Lower lobe of right lung (tissue), 2 donors: ENCODE data around the gene PAIP2. TPM values are rescaled to one million over a fixed set of nuclear protein-coding genes. Genes with fewer than 3 reads are reported as not detected.
"Not testable (repeated sequence)": the region's sequence is repeated elsewhere in the genome, so short reads cannot be mapped to it uniquely, and the experiment has no call there.

ENCODE experiments used
- ATAC-seq, 2 donors: fragments of 200-7000 bp; cut with Tn5 transposase; one replicate each; pipeline ENCODE4 v1.9.1; 2020 to 2022; ENCODE audit warnings: mild to moderate bottlenecking in 2 of 2, moderate library complexity in 2 of 2
- DNase-seq: peaks from one replicate; pipeline ENCODE4 v3.0.0-alpha.2; 2020
- H3K27ac ChIP-seq: fragments of 200-600 bp; one replicate; pipeline ENCODE4 v1.8.0; 2022
- H3K27me3 ChIP-seq: fragments of 200-600 bp; one replicate; pipeline ENCODE4 v1.8.0; 2022; ENCODE audit warnings: low read depth
- H3K36me3 ChIP-seq: fragments of 200-600 bp; one replicate; pipeline ENCODE4 v1.8.0; 2022; ENCODE audit warnings: mild to moderate bottlenecking
- H3K4me1 ChIP-seq: fragments of 200-600 bp; one replicate; pipeline ENCODE4 v1.8.0; 2022
- H3K4me3 ChIP-seq: fragments of 200-600 bp; one replicate; pipeline ENCODE4 v1.8.0; 2022; ENCODE audit warnings: mild to moderate bottlenecking
- H3K9me3 ChIP-seq: fragments of 200-600 bp; one replicate; pipeline ENCODE4 v1.8.0; 2022
- intact Hi-C: fragments of 100-400 bp; cut with DNase I; formaldehyde crosslinking; loops from one replicate; pipeline ENCODE4 v1.11.0; 2022
- total RNA-seq: library from RNA; stranded (reverse); fragmentation: NEBNext Ultra II Directional; extraction: Animal tissue kit (Norgen Biotek cat#: 25700); gene quantifications from one replicate; pipeline ENCODE4 v1.2.1, GENCODE V29; 2021
- TF ChIP-seq, protein P1 (sequence below): fragments of 200-600 bp; IDR thresholded peaks from one replicate; pipeline ENCODE4 v1.8.0; 2022; ENCODE audit warnings: antibody characterized with exemption, mild to moderate bottlenecking
- donor health status: DM: no; HTN: yes; CAD: no; lungs with severe emphysema.

The PAIP2 gene
- total RNA-seq, 1 donor from 2014 or later, result 84.1 TPM

DNA sequence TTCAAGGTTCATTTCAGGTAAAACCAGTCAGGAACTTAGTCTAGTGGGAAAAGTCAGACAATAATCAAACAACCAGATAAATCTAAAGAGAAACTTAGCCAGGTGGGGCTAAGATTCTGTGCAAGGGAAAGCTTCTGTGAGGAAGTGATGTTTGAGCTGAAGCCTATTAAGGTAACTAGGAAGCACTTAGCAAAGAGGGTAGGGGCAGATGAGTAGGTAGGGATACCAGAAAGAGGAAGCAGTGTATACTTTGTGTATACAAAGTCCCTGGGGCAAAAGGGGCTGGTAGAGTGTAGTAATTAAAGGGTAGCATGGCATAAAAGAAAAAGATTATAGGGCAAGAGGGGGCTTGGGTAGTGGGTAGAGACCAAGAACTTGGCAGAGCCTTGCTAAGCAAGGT is 65.9 kb downstream of the PAIP2 start:
- peaks cover 19% of the 10 kb centered on the region for H3K4me1 ChIP-seq
- intact Hi-C loops, result no loop called here

DNA sequence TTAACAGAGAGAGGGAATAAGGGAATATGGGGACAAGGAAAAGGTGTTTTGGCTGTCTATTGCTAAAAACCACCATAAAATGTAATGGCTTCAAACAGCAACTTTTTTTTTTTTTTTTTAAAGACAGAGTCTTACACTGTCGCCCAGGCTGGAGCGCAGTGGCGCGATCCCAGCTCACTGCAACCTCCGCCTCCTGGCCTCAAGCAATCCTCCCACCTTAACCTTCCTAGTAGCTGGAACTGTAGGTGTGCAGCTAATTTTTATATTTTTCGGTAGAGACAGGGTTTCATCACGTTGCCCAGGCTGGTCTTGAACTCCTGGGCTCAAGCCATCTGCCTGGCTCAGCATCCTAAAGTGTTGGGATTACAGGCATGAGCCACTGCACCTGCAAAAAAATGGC is 66.5 kb downstream of the PAIP2 start:
- peaks cover 13% of the 10 kb centered on the region for H3K4me1 ChIP-seq
- H3K9me3 ChIP-seq, result no peaks in the 10 kb centered on the region
- TF ChIP-seq, protein P1, sequence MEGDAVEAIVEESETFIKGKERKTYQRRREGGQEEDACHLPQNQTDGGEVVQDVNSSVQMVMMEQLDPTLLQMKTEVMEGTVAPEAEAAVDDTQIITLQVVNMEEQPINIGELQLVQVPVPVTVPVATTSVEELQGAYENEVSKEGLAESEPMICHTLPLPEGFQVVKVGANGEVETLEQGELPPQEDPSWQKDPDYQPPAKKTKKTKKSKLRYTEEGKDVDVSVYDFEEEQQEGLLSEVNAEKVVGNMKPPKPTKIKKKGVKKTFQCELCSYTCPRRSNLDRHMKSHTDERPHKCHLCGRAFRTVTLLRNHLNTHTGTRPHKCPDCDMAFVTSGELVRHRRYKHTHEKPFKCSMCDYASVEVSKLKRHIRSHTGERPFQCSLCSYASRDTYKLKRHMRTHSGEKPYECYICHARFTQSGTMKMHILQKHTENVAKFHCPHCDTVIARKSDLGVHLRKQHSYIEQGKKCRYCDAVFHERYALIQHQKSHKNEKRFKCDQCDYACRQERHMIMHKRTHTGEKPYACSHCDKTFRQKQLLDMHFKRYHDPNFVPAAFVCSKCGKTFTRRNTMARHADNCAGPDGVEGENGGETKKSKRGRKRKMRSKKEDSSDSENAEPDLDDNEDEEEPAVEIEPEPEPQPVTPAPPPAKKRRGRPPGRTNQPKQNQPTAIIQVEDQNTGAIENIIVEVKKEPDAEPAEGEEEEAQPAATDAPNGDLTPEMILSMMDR, result no peak
- ATAC-seq (no peak), DNase-seq (no peak)
- H3K27me3 ChIP-seq, result no peaks in the 10 kb centered on the region
- H3K36me3 ChIP-seq, result peaks cover 8% of the 10 kb centered on the region
- intact Hi-C loops, result no loop called here
- H3K27ac ChIP-seq, result no peak overlapping the region
- H3K4me3 ChIP-seq, result no peak overlapping the region

More for the DNA sequence above, 65.9 kb downstream of the PAIP2 start:
- DNase-seq (no peak), ATAC-seq (no peak)
- Histone ChIP-seq H3K27me3 (no peaks in the 10 kb centered on the region), H3K36me3 (peaks cover 1% of the 10 kb centered on the region), H3K9me3 (no peaks in the 10 kb centered on the region), H3K27ac (no peak overlapping the region), H3K4me3 (no peak overlapping the region)
- TF ChIP-seq, protein P1, result no peak

DNA sequence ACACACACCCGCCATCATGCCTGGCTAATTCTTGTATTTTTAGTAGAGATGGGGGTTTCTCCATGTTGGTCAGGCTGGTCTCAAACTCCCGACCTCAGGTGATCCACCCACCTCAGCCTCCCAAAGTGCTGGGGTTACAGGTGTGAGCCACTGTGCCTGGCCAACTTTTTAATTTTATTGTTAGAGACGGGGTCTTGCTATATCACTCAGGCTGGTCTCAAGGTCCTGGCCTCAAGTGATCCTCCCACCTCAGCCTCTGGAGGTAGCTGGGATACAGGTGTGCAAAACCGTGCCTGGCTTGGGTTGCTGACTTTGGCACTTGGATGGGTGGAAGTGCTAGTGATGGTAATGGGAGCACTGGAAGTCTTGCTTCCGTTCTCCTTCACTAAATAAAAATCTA is 67.5 kb downstream of the PAIP2 start:
- peaks cover 13% of the 10 kb centered on the region for H3K36me3 ChIP-seq
- H3K9me3 ChIP-seq, H3K27me3 ChIP-seq, H3K27ac ChIP-seq, intact Hi-C loops, DNase-seq, ATAC-seq, H3K4me1 ChIP-seq, H3K4me3 ChIP-seq: not testable (repeated sequence)

DNA sequence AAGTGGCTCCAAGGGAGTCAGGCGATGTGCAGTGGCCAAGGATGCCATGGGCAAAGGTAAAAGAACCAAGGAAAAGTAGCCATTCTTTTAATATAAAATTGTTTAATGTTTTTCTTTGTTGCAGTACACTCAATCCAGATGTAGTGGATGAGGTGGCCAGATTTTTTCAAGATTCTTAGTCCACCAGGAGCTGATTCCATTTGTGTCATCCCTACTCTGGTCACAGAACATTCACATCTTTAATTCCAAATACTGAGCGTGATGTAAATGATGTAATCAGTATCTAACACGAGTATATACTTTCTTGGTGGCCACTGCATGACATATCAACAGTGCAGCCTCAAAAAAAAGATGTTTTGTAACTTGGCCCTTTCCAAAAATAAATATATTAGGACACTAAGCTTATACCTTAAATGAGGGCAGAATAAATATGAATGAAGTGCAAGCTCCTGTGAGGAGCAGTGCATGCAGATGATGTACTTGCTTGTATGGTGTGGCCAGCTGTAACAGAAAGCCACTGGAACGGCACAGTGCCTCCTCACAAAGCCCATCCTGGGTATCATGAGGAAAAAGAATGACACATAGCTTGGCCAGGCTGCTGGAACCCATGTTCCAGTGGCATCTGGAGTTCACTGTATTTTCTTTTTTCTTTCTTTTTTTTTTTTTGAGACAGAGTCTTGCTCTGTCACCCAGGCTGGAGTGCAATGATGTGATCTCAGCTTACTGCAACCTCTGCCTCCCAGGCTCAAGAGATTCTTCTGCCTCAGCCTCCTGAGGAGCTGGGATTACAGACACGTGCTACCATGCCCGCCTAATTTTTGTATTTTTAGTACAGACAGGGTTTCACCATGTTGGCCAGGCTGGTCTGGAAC is 68.7 kb downstream of the PAIP2 start:
- no peak for ATAC-seq
- Histone ChIP-seq H3K36me3 (peaks cover 13% of the 10 kb centered on the region), H3K4me1 (no peaks in the 10 kb centered on the region), H3K9me3 (no peaks in the 10 kb centered on the region), H3K4me3 (no peak overlapping the region), H3K27ac (no peak overlapping the region), H3K27me3 (no peaks in the 10 kb centered on the region)
- no peak for DNase-seq
- intact Hi-C loops, result no loop called here
- TF ChIP-seq, protein P1, result no peak

DNA sequence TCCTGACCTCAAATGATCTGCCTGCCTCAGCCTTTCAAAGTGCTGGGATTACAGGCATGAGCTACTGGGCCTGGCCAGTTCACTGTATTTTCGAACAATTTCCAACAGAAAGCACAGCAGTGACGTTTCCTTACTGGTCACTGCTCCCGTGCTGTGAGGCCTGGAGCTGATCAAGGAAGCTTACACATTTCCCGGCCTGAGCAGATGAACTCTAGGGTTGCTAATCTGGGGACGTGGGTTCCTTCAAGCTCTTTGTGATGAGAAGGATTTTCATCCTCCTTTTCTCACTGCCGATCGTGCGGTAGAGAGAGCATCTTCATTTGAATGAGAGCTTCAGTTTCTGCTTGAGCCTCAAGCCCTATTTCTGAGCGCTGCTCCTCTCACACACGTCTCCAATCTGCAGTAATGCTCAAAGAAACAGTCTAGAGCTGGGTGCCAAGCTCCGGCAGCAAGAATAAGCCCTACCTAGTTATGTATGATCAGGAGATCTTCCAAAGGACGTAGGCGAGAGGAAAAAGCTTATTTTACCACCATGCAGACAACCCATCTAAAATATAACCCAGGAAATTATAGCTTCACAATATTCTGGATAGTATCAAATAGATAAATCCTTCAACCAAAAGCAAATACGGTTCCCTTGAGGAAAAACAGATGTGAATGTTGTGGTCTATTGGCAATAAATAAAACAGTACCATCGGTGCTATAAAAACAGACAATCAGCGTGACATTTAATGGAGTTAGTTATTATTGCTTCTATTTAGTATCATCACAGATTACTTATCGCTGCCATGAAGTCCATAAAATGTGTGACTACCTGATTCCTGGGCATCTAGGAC is 69.6 kb downstream of the PAIP2 start:
- intact Hi-C loops, result no loop called here
- Histone ChIP-seq H3K9me3 (no peaks in the 10 kb centered on the region), H3K27me3 (no peaks in the 10 kb centered on the region), H3K4me3 (no peak overlapping the region), H3K4me1 (peaks cover under 1% of the 10 kb centered on the region), H3K27ac (no peak overlapping the region), H3K36me3 (peaks cover 13% of the 10 kb centered on the region)
- TF ChIP-seq, protein P1, result no peak
- ATAC-seq, result no peak
- DNase-seq, result no peak
